A549 (cell line): ENCODE data around the gene PHLDA1.

Experiments
- KDM5A ChIP-seq: fragments of 200-600 bp; sonication (generic); IDR thresholded peaks from 2 replicates; pipeline ENCODE4 v1.6.1; 2016; ENCODE audit warnings: antibody characterized with exemption, mild to moderate bottlenecking
- MAZ ChIP-seq: fragments of 150-350 bp; IDR thresholded peaks from 2 replicates; pipeline ENCODE4 v1.6.1; 2014; ENCODE audit warnings: antibody characterized with exemption, low read depth, low read length, borderline replicate concordance
- PHF8 ChIP-seq: fragments of 200-600 bp; sonication (generic); IDR thresholded peaks from 2 replicates; pipeline ENCODE4 v1.6.1; 2016; ENCODE audit warnings: low read depth, mild to moderate bottlenecking, antibody characterized with exemption, moderate library complexity, borderline replicate concordance
- RFX5 ChIP-seq: fragments of 450-650 bp; IDR thresholded peaks from 2 replicates; pipeline ENCODE4 v1.7.1; 2014; ENCODE audit warnings: antibody characterized with exemption, mild to moderate bottlenecking, moderate library complexity
- ZFP36 ChIP-seq: fragments of 450-650 bp; IDR thresholded peaks from 2 replicates; pipeline ENCODE4 v1.6.1; 2014; ENCODE audit warnings: borderline replicate concordance; ENCODE audit not compliant: partially characterized antibody
- TF ChIP-seq, protein P1 (sequence below): fragments of >200 bp; sonication (Bioruptor Twin); formaldehyde crosslinking; IDR thresholded peaks from 3 replicates; pipeline ENCODE4 v1.5.1; 2016
- TF ChIP-seq, protein P2 (sequence below): IDR thresholded peaks from 2 replicates; pipeline ENCODE4 v1.6.1; 2012
- TF ChIP-seq, protein P3 (sequence below): fragments of >200 bp; sonication (Bioruptor Twin); formaldehyde crosslinking; IDR thresholded peaks from 3 replicates; pipeline ENCODE4 v1.6.1; 2016

DNA sequence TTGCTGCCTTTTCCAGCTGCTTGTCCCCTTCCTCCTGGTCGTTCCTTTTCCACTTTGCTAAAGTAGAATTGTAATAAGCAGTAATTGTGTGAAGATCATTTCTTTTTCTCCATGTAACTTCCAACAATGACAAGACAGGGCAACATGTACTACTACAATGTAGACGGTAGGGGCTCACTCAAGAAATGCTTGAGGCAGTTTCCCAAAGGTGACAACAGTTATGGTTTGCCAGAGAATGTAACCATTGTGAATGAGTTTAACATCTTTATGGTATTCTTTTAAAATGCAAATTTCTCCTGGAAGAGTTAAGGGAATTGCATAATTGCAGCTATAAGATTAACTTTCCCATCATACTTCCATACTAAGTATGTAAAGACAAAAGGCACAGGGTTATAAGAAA is 23.8 kb upstream of the PHLDA1 start:
- TF ChIP-seq, protein P1, sequence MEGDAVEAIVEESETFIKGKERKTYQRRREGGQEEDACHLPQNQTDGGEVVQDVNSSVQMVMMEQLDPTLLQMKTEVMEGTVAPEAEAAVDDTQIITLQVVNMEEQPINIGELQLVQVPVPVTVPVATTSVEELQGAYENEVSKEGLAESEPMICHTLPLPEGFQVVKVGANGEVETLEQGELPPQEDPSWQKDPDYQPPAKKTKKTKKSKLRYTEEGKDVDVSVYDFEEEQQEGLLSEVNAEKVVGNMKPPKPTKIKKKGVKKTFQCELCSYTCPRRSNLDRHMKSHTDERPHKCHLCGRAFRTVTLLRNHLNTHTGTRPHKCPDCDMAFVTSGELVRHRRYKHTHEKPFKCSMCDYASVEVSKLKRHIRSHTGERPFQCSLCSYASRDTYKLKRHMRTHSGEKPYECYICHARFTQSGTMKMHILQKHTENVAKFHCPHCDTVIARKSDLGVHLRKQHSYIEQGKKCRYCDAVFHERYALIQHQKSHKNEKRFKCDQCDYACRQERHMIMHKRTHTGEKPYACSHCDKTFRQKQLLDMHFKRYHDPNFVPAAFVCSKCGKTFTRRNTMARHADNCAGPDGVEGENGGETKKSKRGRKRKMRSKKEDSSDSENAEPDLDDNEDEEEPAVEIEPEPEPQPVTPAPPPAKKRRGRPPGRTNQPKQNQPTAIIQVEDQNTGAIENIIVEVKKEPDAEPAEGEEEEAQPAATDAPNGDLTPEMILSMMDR = no peak
- TF ChIP-seq RFX5 (no peak), MAZ (no peak), PHF8 (no peak), KDM5A (no peak), ZFP36 (no peak)
- TF ChIP-seq, protein P2, sequence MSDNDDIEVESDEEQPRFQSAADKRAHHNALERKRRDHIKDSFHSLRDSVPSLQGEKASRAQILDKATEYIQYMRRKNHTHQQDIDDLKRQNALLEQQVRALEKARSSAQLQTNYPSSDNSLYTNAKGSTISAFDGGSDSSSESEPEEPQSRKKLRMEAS = no peak
- TF ChIP-seq, protein P3, sequence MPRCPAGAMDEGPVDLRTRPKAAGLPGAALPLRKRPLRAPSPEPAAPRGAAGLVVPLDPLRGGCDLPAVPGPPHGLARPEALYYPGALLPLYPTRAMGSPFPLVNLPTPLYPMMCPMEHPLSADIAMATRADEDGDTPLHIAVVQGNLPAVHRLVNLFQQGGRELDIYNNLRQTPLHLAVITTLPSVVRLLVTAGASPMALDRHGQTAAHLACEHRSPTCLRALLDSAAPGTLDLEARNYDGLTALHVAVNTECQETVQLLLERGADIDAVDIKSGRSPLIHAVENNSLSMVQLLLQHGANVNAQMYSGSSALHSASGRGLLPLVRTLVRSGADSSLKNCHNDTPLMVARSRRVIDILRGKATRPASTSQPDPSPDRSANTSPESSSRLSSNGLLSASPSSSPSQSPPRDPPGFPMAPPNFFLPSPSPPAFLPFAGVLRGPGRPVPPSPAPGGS = no peak
